HL-60 (cell line): ENCODE results near the gene SMYD1.

Experiments
- GABPA ChIP-seq: IDR thresholded peaks from 2 replicates; pipeline ENCODE4 v1.6.1; 2012; ENCODE audit warnings: low read depth
- POLR2AphosphoS5 ChIP-seq: IDR thresholded peaks from 2 replicates; pipeline ENCODE4 v1.6.1; 2012; ENCODE audit warnings: low read depth
- TF ChIP-seq, protein P1 (sequence below): IDR thresholded peaks from 2 replicates; pipeline ENCODE4 v1.6.1; 2012; ENCODE audit warnings: low read depth; ENCODE audit not compliant: insufficient replicate concordance
- TF ChIP-seq, protein P2 (sequence below): IDR thresholded peaks from one replicate; pipeline ENCODE4 v1.5.1; 2011; ENCODE audit warnings: low read length, control low read depth, inconsistent platforms; ENCODE audit not compliant: insufficient read depth

DNA sequence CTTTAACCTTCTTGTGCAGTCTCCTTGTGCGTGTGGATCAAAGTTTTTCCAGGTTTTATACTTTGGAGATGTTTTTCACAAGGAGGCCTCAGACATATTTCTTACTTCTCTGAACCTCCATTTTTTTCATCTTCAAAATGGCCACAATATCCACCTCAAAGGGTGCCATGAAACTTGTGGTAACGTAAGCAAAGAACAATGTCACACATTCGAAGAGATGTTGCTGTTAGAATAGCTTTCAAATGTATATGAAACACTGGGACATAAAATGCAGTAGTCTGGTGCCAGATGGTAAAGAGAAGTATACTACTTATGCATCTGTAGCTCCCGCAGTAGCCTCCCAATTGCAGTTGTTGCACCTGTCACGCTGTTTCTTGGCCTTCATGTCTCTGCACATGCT lies 9.4 kb upstream of the SMYD1 start:
- TF ChIP-seq, protein P1, sequence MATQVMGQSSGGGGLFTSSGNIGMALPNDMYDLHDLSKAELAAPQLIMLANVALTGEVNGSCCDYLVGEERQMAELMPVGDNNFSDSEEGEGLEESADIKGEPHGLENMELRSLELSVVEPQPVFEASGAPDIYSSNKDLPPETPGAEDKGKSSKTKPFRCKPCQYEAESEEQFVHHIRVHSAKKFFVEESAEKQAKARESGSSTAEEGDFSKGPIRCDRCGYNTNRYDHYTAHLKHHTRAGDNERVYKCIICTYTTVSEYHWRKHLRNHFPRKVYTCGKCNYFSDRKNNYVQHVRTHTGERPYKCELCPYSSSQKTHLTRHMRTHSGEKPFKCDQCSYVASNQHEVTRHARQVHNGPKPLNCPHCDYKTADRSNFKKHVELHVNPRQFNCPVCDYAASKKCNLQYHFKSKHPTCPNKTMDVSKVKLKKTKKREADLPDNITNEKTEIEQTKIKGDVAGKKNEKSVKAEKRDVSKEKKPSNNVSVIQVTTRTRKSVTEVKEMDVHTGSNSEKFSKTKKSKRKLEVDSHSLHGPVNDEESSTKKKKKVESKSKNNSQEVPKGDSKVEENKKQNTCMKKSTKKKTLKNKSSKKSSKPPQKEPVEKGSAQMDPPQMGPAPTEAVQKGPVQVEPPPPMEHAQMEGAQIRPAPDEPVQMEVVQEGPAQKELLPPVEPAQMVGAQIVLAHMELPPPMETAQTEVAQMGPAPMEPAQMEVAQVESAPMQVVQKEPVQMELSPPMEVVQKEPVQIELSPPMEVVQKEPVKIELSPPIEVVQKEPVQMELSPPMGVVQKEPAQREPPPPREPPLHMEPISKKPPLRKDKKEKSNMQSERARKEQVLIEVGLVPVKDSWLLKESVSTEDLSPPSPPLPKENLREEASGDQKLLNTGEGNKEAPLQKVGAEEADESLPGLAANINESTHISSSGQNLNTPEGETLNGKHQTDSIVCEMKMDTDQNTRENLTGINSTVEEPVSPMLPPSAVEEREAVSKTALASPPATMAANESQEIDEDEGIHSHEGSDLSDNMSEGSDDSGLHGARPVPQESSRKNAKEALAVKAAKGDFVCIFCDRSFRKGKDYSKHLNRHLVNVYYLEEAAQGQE = no peak
- TF ChIP-seq POLR2AphosphoS5 (no peak), GABPA (no peak)
- TF ChIP-seq, protein P2, sequence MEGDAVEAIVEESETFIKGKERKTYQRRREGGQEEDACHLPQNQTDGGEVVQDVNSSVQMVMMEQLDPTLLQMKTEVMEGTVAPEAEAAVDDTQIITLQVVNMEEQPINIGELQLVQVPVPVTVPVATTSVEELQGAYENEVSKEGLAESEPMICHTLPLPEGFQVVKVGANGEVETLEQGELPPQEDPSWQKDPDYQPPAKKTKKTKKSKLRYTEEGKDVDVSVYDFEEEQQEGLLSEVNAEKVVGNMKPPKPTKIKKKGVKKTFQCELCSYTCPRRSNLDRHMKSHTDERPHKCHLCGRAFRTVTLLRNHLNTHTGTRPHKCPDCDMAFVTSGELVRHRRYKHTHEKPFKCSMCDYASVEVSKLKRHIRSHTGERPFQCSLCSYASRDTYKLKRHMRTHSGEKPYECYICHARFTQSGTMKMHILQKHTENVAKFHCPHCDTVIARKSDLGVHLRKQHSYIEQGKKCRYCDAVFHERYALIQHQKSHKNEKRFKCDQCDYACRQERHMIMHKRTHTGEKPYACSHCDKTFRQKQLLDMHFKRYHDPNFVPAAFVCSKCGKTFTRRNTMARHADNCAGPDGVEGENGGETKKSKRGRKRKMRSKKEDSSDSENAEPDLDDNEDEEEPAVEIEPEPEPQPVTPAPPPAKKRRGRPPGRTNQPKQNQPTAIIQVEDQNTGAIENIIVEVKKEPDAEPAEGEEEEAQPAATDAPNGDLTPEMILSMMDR = no peak
